Right lobe of liver (tissue), 6 donors: ENCODE data around the gene PRKCA. TPM values are rescaled to one million over a fixed set of nuclear protein-coding genes. Genes with fewer than 3 reads are reported as not detected.
"Not testable (repeated sequence)": the region's sequence is repeated elsewhere in the genome, so short reads cannot be mapped to it uniquely, and the experiment has no call there.

ENCODE experiments used
- ATAC-seq, 4 donors: fragments of 200-7000 bp; cut with Tn5 transposase; one replicate each; pipeline ENCODE4 v1.9.1; 2020; ENCODE audit warnings: mild to moderate bottlenecking in 4 of 4, moderate library complexity in 4 of 4
- DNase-seq, 3 donors: peaks; one replicate each; pipeline ENCODE4 v3.0.0-alpha.2; 2020
- H3K27ac ChIP-seq, 3 donors: fragments of 200-600 bp; one replicate each; pipeline ENCODE4 v1.8.0; 2022
- H3K27me3 ChIP-seq, 2 donors: fragments of 200-600 bp; one replicate each; pipeline ENCODE4 v1.8.0; 2022
- H3K36me3 ChIP-seq, 4 donors: fragments of 200-600 bp; sonication (generic) in 1 of 4; one replicate each; pipeline versions ENCODE4 v1.5.1 to v1.8.0; 2017 to 2022; ENCODE audit warnings: control low read depth in 1 of 4
- H3K4me1 ChIP-seq, 4 donors: fragments of 200-600 bp; sonication (generic) in 1 of 4; one replicate each; pipeline versions ENCODE4 v1.5.1 to v1.8.0; 2017 to 2022; ENCODE audit warnings: control low read depth in 1 of 4
- H3K4me3 ChIP-seq, 3 donors: fragments of 200-600 bp; one replicate each; pipeline ENCODE4 v1.8.0; 2022
- H3K9me3 ChIP-seq, 4 donors: fragments of 200-600 bp; sonication (generic) in 1 of 4; one replicate each; pipeline versions ENCODE4 v1.5.1 to v1.8.0; 2017 to 2022; ENCODE audit warnings: control low read depth in 1 of 4
- CTCF ChIP-seq, 4 donors: fragments of 200-600 bp in 3 of 4; fragments of 450-650 bp in 1 of 4; IDR thresholded peaks; one replicate each; pipeline versions ENCODE4 v1.5.1 to v1.8.0; 2016 to 2022; ENCODE audit warnings: antibody characterized with exemption in 4 of 4, mild to moderate bottlenecking in 2 of 4
- POLR2A ChIP-seq: fragments of 450-650 bp; IDR thresholded peaks from one replicate; pipeline ENCODE4 v1.6.1; 2017; ENCODE audit warnings: antibody characterized with exemption, mild to moderate bottlenecking
- WGBS: methylation state at CpG from one replicate; pipeline ENCODE4 v1.1.6; 2018; ENCODE audit warnings: low coverage, low lambda C conversion rate; ENCODE audit not compliant: insufficient coverage; ENCODE audit errors: missing lambda C conversion rate; 5-methylcytosine and 5-hydroxymethylcytosine counted together
- intact Hi-C, 2 donors: fragments of 100-400 bp; cut with DNase I; formaldehyde crosslinking; loops; one replicate each; pipeline versions ENCODE4 v1.11.2 to v1.14.1; 2022
- total RNA-seq, 6 experiments: library from RNA; depleted of rRNA in 2 of 6; stranded (reverse); fragments of >200 nt in 2 of 6; fragmentation: NEBNext Ultra II Directional in 3 of 6; extraction: Animal tissue kit (Norgen Biotek cat#: 25700) in 3 of 6; gene quantifications; one replicate each; pipeline versions ENCODE4 v1.1.0 to v1.2.4, GENCODE V29; 2016 to 2023
- donor health status: DM: no; HTN: yes; CAD: no.
- donor health status: DM: no; HTN: no; CAD: no.
- donor health status: DM: no; HTN: no; CAD: no.
- donor health status: DM: no; HTN: yes; CAD: no.
- donor health status: DM: no; HTN: yes; CAD: no.

PRKCA gene
- total RNA-seq, 6 experiments from 2014 or later: 11.7 to 23.0 (median 18.7) TPM

GRCh38 chr17:66450008-66450851 lies 147.8 kb downstream of the PRKCA start:
- intact Hi-C loops: no loop called here
- no peak overlapping the region for H3K4me3 ChIP-seq
- H3K27me3 ChIP-seq: no peaks in the 10 kb centered on the region
- no peaks in the 10 kb centered on the region for H3K36me3 ChIP-seq
- ATAC-seq (peak in 1 of 4 donors; percentile 14), DNase-seq (no peak)
- H3K9me3 ChIP-seq: no peaks in the 10 kb centered on the region
- WGBS: 72% methylated on average over 10 of the region's 12 CpGs
- TF ChIP-seq POLR2A: no peak
- no peak for TF ChIP-seq CTCF (IDR thresholded peaks at IDR 0.05)
- H3K27ac ChIP-seq: no peak overlapping the region
- peaks cover 0 to 14% (median 6%) of the 10 kb centered on the region in 4 donors for H3K4me1 ChIP-seq

GRCh38 chr17:66450852-66451158 lies 148.4 kb downstream of the PRKCA start:
- no peaks in the 10 kb centered on the region for H3K9me3 ChIP-seq
- DNase-seq (no peak), ATAC-seq (no peak)
- intact Hi-C loops: no loop called here
- H3K36me3 ChIP-seq: no peaks in the 10 kb centered on the region
- H3K27ac ChIP-seq: no peak overlapping the region
- H3K27me3 ChIP-seq: no peaks in the 10 kb centered on the region
- TF ChIP-seq POLR2A: no peak
- TF ChIP-seq CTCF (IDR thresholded peaks at IDR 0.05): no peak
- peaks cover 0 to 14% (median 6%) of the 10 kb centered on the region in 4 donors for H3K4me1 ChIP-seq
- 86% methylated on average over 1 of the region's 1 CpG for WGBS
- H3K4me3 ChIP-seq: no peak overlapping the region

- WGBS: 37% methylated on average over 13 of the region's 15 CpGs
- Histone ChIP-seq H3K4me3 (no peak overlapping the region), H3K36me3 (no peaks in the 10 kb centered on the region), H3K27ac (peak overlapping the region in 2 of 3 donors; percentile 9 to 35), H3K9me3 (no peaks in the 10 kb centered on the region), H3K27me3 (no peaks in the 10 kb centered on the region), H3K4me1 (peaks cover 0 to 14% (median 6%) of the 10 kb centered on the region in 4 donors)
- TF ChIP-seq CTCF (IDR thresholded peaks at IDR 0.05) (peak; percentile 34 to 65 (median 46)), POLR2A (no peak)
- DNase-seq (peak; percentile 70 to 81 (median 74)), ATAC-seq (peak; percentile 87 to 94 (median 93))
- intact Hi-C loops: no loop called here
Observed at GRCh38 chr17:66451188-66452149, 149.1 kb downstream of the PRKCA start.

- intact Hi-C loops: no loop called here
Observed at GRCh38 chr17:66455060-66455459, 152.6 kb downstream of the PRKCA start.

GRCh38 chr17:66457499-66457898 lies 155.1 kb downstream of the PRKCA start:
- ATAC-seq, H3K36me3 ChIP-seq, H3K27me3 ChIP-seq, DNase-seq, H3K4me3 ChIP-seq, intact Hi-C loops, H3K9me3 ChIP-seq, H3K27ac ChIP-seq: not testable (repeated sequence)
- WGBS: 95% methylated on average over 2 of the region's 3 CpGs
- peaks cover 0 to 24% (median 14%) of the 10 kb centered on the region in 4 donors for H3K4me1 ChIP-seq

More at GRCh38 chr17:66455060-66455459, 152.6 kb downstream of the PRKCA start:
- DNase-seq (no peak), ATAC-seq (no peak)
- H3K27me3 ChIP-seq: no peaks in the 10 kb centered on the region
- peaks cover 0 to 20% (median 7%) of the 10 kb centered on the region in 4 donors for H3K4me1 ChIP-seq
- no peak for TF ChIP-seq CTCF (IDR thresholded peaks at IDR 0.05)
- TF ChIP-seq POLR2A: no peak
- H3K9me3 ChIP-seq: no peaks in the 10 kb centered on the region
- no peak overlapping the region for H3K27ac ChIP-seq
- H3K36me3 ChIP-seq: no peaks in the 10 kb centered on the region
- WGBS: 89% methylated on average over 8 of the region's 10 CpGs
- no peak overlapping the region for H3K4me3 ChIP-seq
